Right forelimb (tissue), 1 donor: ENCODE data around the gene UQCC5.

Experiments used
- DNase-seq: peaks from one replicate; pipeline ENCODE4 v3.0.0-alpha.2; 2018

UQCC5 gene

GRCh38 chr3:52536369-52537164 lies at the start of gene UQCC5:
TSS of gene UQCC5 (plus strand) at chr3:52536605. CDS start at chr3:52536756, 151 bp downstream.
- DNase-seq: peak; percentile 97

- no peak for DNase-seq
Observed at GRCh38 chr3:52487050-52487787, 49.2 kb upstream of the UQCC5 start.

GRCh38 chr3:52487788-52488691 lies 48.4 kb upstream of the UQCC5 start:
- no peak for DNase-seq

GRCh38 chr3:52488746-52489145 lies 47.7 kb upstream of the UQCC5 start:
- no peak for DNase-seq

- DNase-seq: no peak
Observed at GRCh38 chr3:52489453-52489852, 47.0 kb upstream of the UQCC5 start.

GRCh38 chr3:52490035-52490938 lies 46.1 kb upstream of the UQCC5 start:
- no peak for DNase-seq

GRCh38 chr3:52490939-52491526 lies 45.4 kb upstream of the UQCC5 start:
- no peak for DNase-seq

- no peak for DNase-seq
Observed at GRCh38 chr3:52492059-52492458, 44.3 kb upstream of the UQCC5 start.

GRCh38 chr3:52493232-52494017 lies 43.0 kb upstream of the UQCC5 start:
- no peak for DNase-seq

- no peak for DNase-seq
Observed at GRCh38 chr3:52494445-52494844, 42.0 kb upstream of the UQCC5 start.

- no peak for DNase-seq
Observed at GRCh38 chr3:52494886-52495495, 41.4 kb upstream of the UQCC5 start, which contains the start of gene STAB1. TSS of gene STAB1 (plus strand) at chr3:52495338. CDS start at chr3:52495414, 76 bp downstream.

- no peak for DNase-seq
Observed at GRCh38 chr3:52495777-52496602, 40.4 kb upstream of the UQCC5 start.

GRCh38 chr3:52498137-52499054 lies 38.0 kb upstream of the UQCC5 start:
- DNase-seq: peak; percentile 58

GRCh38 chr3:52501046-52501445 lies 35.4 kb upstream of the UQCC5 start:
- DNase-seq: no peak

- no peak for DNase-seq
Observed at GRCh38 chr3:52502001-52502400, 34.4 kb upstream of the UQCC5 start.

GRCh38 chr3:52502808-52503350 lies 33.5 kb upstream of the UQCC5 start:
- DNase-seq: no peak

GRCh38 chr3:52503788-52504424 lies 32.5 kb upstream of the UQCC5 start:
- DNase-seq: no peak
